H1 (cell line): Measurements from ENCODE around the gene PCDHGA1. TPM values are rescaled to one million over a fixed set of nuclear protein-coding genes. Genes with fewer than 3 reads are reported as not detected.

Source experiments
- BACH1 ChIP-seq: IDR thresholded peaks from 2 replicates; pipeline ENCODE4 v1.6.1; 2012; ENCODE audit warnings: low read length, improper control_type of control experiment
- RNF2 ChIP-seq: fragments of 200-900, 300-1000 bp; sonication (generic); IDR thresholded peaks from 2 replicates; pipeline ENCODE4 v1.7.1; 2016; ENCODE audit warnings: borderline replicate concordance, low read depth, mild to moderate bottlenecking, antibody characterized with exemption, low read length; ENCODE audit not compliant: poor library complexity, severe bottlenecking; ENCODE audit errors: missing control alignments
- TAF7 ChIP-seq: optimal IDR thresholded peaks from 2 replicates; pipeline ENCODE3; 2011; ENCODE audit warnings: low read depth, mild to moderate bottlenecking, inconsistent platforms, low read length, moderate library complexity, borderline replicate concordance
- polyA plus RNA-seq, 7 experiments: library from polyadenylated mRNA; depleted of rRNA in 3 of 7; stranded (reverse) in 5 of 7; unstranded in 2 of 7; fragments of >200 nt in 5 of 7; fragments of 200-250 nt in 2 of 7; gene quantifications; 1 replicate in 5 of 7; 2 replicates in 1 of 7; 4 replicates in 1 of 7; pipeline versions ENCODE4 v1.2.1 to v1.2.3, GENCODE V29; 2011 to 2013; ENCODE audit warnings: missing spikeins in 2 of 7, mixed read lengths in 2 of 7
- total RNA-seq: library from RNA; stranded (reverse); fragmentation: NEBNext Ultra II Directional; extraction: Animal tissue kit (Norgen Biotek cat#: 25700); gene quantifications from 2 replicates; pipeline ENCODE4 v1.2.1, GENCODE V29; 2021
- TF ChIP-seq, protein P1 (sequence below): fragments of 300-600 bp; sonication (generic); IDR thresholded peaks from 2 replicates; pipeline ENCODE4 v1.7.1; 2012; ENCODE audit warnings: low read length, moderate library complexity, mild to moderate bottlenecking, inconsistent platforms; ENCODE audit not compliant: insufficient replicate concordance

Gene PCDHGA1
- total and polyA plus RNA-seq, 2 of the 8 experiments (the other 6 are each of a cell fraction or from before 2014, with no cell fraction given), result 0.57 to 0.89 TPM

DNA sequence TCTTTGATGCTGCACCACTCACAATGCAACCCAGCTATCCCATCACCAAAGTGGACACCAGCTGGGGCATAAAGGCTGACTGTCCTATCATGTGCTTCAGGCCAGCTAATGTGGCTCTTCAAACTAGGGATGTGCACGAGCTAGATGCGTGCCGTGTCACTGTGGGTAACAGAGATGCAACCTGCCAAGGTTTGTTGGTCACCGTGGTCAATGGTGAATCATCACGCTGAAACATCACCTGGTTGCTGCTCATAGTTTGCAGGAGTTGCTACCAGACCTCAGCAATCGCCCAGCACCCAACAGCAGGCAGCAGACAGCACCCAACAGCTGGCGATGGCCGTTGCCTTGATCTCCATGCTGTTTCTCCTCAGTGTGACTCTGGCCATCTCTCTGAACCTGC lies 2.1 kb upstream of the PCDHGA1 start (continued):
- TF ChIP-seq, protein P1, sequence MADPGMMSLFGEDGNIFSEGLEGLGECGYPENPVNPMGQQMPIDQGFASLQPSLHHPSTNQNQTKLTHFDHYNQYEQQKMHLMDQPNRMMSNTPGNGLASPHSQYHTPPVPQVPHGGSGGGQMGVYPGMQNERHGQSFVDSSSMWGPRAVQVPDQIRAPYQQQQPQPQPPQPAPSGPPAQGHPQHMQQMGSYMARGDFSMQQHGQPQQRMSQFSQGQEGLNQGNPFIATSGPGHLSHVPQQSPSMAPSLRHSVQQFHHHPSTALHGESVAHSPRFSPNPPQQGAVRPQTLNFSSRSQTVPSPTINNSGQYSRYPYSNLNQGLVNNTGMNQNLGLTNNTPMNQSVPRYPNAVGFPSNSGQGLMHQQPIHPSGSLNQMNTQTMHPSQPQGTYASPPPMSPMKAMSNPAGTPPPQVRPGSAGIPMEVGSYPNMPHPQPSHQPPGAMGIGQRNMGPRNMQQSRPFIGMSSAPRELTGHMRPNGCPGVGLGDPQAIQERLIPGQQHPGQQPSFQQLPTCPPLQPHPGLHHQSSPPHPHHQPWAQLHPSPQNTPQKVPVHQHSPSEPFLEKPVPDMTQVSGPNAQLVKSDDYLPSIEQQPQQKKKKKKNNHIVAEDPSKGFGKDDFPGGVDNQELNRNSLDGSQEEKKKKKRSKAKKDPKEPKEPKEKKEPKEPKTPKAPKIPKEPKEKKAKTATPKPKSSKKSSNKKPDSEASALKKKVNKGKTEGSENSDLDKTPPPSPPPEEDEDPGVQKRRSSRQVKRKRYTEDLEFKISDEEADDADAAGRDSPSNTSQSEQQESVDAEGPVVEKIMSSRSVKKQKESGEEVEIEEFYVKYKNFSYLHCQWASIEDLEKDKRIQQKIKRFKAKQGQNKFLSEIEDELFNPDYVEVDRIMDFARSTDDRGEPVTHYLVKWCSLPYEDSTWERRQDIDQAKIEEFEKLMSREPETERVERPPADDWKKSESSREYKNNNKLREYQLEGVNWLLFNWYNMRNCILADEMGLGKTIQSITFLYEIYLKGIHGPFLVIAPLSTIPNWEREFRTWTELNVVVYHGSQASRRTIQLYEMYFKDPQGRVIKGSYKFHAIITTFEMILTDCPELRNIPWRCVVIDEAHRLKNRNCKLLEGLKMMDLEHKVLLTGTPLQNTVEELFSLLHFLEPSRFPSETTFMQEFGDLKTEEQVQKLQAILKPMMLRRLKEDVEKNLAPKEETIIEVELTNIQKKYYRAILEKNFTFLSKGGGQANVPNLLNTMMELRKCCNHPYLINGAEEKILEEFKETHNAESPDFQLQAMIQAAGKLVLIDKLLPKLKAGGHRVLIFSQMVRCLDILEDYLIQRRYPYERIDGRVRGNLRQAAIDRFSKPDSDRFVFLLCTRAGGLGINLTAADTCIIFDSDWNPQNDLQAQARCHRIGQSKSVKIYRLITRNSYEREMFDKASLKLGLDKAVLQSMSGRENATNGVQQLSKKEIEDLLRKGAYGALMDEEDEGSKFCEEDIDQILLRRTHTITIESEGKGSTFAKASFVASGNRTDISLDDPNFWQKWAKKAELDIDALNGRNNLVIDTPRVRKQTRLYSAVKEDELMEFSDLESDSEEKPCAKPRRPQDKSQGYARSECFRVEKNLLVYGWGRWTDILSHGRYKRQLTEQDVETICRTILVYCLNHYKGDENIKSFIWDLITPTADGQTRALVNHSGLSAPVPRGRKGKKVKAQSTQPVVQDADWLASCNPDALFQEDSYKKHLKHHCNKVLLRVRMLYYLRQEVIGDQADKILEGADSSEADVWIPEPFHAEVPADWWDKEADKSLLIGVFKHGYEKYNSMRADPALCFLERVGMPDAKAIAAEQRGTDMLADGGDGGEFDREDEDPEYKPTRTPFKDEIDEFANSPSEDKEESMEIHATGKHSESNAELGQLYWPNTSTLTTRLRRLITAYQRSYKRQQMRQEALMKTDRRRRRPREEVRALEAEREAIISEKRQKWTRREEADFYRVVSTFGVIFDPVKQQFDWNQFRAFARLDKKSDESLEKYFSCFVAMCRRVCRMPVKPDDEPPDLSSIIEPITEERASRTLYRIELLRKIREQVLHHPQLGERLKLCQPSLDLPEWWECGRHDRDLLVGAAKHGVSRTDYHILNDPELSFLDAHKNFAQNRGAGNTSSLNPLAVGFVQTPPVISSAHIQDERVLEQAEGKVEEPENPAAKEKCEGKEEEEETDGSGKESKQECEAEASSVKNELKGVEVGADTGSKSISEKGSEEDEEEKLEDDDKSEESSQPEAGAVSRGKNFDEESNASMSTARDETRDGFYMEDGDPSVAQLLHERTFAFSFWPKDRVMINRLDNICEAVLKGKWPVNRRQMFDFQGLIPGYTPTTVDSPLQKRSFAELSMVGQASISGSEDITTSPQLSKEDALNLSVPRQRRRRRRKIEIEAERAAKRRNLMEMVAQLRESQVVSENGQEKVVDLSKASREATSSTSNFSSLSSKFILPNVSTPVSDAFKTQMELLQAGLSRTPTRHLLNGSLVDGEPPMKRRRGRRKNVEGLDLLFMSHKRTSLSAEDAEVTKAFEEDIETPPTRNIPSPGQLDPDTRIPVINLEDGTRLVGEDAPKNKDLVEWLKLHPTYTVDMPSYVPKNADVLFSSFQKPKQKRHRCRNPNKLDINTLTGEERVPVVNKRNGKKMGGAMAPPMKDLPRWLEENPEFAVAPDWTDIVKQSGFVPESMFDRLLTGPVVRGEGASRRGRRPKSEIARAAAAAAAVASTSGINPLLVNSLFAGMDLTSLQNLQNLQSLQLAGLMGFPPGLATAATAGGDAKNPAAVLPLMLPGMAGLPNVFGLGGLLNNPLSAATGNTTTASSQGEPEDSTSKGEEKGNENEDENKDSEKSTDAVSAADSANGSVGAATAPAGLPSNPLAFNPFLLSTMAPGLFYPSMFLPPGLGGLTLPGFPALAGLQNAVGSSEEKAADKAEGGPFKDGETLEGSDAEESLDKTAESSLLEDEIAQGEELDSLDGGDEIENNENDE, result no peak
- TF ChIP-seq RNF2 (no peak), BACH1 (no peak), TAF7 (no peak)
- TF ChIP-seq, all 59 proteins: peak for 0
